Measurements from ENCODE around the gene GLUL.

GRCh38 chr1:182394055-182394775, 2.6 kb upstream of the GLUL start:
- TF ChIP-seq TARDBP (IDR thresholded peaks at IDR 0.05) (no peak), FOXM1 (IDR thresholded peaks at IDR 0.05; ENCODE audit: borderline replicate concordance) (no peak), BHLHE40 (IDR thresholded peaks at IDR 0.05; ENCODE audit: borderline replicate concordance) (no peak), CTBP1 (IDR thresholded peaks at IDR 0.05; ENCODE audit: borderline replicate concordance) (no peak), SP1 (IDR thresholded peaks at IDR 0.05) (no peak), NFRKB (IDR thresholded peaks at IDR 0.05) (no peak)
